GM19238 (cell line): ENCODE results near the gene MRPL46.
"Not testable (repeated sequence)": the region's sequence is repeated elsewhere in the genome, so short reads cannot be mapped to it uniquely, and the experiment has no call there.

Source experiments
- DNase-seq: peaks from one replicate; pipeline ENCODE4 v3.0.0; 2011; ENCODE audit warnings: low spot score; ENCODE audit not compliant: insufficient read length

Gene MRPL46

GRCh38 chr15:88479169-88479568 is 12.0 kb upstream of the MRPL46 start:
- no peak for DNase-seq

DNA sequence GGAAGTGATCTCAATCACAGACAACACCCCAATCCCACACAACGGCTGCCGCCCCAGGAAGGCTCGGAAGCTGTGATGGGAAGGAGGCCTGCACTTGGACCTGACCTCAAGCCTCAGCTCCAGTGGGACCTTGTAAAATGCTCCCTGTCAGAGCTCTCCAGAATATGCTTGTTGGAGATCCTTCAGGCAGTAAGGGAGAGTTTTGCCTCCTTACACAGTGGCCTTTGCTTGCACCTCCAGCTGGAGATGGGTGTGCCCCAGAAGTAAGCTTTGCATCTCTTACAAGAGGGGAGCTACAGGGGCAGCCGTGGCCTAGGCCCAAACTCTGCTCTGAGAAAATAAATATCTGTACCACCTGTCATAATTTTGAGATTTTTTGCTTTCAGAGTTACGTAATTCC is 10.7 kb upstream of the MRPL46 start:
- DNase-seq = no peak

- no peak for DNase-seq
Measured at GRCh38 chr15:88477126-88477525, 9.9 kb upstream of the MRPL46 start.

- DNase-seq = peak; percentile 29
Measured at GRCh38 chr15:88476635-88477060, 9.5 kb upstream of the MRPL46 start.

- DNase-seq = not testable (repeated sequence)
Measured at GRCh38 chr15:88473661-88474293, 6.6 kb upstream of the MRPL46 start.

- no peak for DNase-seq
Measured at GRCh38 chr15:88472225-88472624, 5.0 kb upstream of the MRPL46 start.

GRCh38 chr15:88470625-88471372 is 3.6 kb upstream of the MRPL46 start:
- DNase-seq = no peak

DNA sequence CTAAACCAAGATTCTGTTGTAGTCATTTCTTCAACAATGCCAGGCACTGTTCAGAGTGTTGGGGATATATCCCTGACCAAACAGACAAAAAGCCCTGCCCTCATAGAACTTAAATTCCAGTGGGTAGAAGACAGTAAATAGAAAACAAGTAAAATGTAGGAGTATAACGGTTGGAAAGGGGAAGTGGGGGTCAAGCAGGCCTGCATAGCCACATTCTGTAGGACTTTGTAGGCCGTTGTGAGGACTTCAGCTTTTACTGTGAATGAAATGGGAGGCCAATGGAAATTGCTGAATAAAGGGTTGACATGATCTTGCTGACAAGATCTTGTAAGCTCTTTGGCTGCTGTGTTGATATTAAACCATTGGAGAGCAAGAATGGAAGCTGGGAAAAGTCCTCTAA is 2.1 kb upstream of the MRPL46 start:
- no peak for DNase-seq

DNA sequence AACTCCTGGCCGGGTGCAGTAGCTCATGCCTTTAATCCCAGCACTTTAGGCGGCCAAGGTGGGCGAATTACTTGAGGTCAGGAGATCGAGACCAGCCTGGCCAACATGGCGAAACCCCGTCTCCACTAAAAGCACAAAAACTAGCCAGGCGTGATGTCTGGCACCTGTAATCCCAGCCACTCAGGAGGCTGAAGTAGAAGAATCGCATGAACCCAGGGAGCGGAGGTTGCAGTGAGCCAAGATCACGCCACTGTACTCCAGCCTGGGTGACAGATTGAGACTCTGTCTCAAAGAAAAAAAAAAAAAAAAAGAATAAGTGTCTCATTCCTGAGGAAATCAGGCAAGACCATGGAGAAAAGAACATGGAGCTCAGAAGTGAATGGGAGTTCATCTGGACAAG is 1.5 kb upstream of the MRPL46 start:
- DNase-seq = not testable (repeated sequence)

DNA sequence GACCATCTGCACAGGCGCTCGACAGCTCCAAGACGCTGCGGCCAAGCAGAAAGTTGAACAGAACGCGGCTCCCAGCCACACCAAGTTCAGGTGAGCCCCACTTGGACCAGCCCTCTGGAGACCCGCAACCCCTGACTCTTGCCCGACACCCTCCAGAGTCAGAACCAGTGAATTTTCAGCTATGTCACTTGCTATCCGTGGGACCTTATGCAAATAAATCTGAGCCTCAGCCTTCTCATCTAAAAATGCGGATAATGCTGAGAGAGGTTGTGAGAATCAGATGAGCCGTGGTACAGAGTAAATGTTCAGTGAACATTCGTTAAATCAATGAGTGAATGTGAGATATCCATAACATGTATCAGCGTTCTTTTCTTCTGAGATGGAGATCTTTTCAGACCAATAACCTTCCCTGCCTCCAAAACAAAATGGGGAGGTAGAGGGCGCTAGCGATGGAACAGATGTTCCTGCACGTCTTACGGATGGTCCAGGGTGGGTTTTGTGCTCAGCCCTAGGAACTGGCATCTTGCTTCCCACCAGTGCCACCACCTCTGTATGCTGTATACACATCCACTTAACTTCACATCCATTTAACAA is 844 bp upstream of the MRPL46 start:
- no peak for DNase-seq

DNA sequence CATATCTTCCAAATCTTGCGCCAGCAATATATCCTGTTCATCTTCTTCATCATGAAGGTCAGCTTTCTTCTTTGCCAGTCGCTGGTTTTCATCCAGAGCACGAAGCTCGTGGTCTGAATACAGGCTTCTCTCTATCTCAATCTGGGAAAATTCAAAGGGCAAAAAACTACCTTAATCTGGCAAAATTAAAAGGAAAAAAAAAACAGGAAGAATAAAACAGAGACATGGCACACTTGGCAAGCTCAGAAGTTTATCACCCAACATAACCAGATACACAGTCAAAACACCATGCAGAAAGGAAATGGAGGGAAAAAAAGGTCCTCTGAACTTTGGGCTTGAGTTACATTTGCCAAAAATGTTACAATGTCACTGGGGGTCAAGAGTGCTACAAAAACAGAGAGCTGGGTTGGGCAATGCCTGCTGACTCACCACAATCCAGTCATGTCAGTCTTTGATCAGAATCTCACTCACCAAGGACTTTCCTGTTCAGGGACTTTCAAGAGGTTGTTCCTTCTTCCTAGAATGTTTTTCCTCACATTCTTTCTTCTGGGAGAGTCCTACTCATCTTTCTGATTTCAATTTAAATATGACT is 1.5 kb downstream of the MRPL46 start:
- no peak for DNase-seq

DNA sequence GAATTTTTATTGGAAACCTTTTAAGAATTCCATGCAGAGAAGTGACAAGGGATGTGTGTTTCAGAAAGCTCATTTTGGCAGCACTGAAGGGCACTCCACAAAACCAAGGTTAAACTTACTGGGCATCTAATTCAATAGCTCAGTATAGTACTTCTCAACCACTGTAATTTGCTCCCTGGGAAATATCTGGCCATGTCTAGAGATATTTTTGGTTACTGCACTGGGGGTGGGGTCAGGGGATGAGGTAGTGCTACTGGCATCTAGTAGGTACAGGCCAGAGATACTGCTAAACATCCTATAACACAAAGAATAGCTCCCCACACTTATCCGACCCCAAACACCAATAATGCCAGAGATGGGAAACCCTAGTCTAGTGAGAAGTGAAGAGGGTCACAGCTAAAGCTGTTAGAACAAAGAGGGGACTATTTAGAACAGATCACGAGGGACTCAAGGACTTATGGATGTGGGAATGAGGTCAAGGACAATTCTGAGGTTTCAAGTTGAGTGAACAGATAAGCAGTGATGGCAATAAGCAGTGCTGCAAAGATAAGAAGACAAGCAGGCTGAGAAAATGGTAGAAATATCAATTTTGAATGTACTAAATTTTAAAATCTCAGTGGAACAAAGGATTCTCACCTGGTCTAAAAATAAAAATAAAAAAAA is 3.2 kb downstream of the MRPL46 start:
- no peak for DNase-seq

DNA sequence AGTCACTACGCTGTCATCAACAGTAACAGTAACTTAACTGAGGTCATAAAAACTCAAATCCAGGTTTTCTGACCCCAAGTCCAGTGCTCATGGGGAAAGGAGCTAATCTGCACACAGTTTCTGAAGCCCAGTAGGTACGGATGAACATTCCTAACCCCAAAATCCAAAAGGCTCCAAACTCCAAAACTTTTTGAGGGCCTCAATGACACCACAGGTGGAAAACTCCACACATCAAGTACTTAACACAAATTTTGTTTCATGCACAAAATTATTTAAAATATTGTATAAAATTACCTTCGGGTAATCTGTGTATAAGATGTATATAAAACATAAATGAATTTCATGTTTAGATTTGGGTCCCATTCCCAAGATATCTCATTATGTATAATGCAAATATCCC is 10.5 kb downstream of the MRPL46 start:
- no peak for DNase-seq

DNA sequence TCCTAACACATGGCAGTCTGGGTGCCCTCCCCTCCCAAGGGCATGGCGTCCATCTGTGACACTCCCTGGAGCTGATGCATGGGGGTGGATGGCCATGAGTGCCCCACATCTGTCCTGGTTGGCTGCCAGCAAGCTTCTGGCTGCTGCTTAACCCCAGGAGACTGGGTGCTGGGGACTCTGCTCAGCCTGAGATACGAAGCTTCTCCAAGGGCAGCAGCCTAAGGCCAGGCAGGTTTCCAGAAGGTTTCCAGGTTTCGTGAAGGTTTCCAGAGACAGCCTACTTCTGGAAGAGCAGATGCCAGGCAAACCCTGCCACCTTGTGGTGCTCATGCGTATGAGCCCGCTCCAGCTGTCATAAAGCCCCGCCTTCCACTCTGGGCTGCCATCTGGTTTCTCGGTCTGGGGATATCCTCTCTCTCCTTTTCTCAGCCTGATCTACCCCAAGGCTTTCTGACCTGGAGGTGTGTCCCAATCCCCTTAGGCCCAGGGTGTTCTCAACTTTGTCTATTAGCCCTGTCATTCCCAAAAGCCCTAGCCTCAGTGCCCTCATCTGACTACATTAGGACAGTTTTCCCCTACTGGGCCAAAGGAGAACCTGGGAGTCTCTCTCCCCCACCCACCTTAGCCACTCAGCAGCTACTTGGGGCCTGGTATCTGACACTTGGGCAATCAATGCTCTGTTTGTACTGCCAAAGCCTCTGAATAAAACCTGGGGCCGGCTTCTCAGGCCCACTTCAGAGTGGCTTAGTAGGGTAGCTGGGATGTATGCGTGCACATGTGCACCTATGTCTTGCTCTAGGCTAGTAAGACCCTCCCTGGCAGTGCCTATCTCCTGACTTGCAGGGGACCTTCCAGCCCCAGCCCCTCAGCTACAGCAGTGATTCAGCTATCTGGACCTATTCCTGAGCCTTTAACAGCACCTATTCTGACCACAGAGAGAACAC is 12.0 kb downstream of the MRPL46 start:
- DNase-seq = peak; percentile 34

- DNase-seq = no peak
Measured at GRCh38 chr15:88454236-88454635, 13.0 kb downstream of the MRPL46 start.

- DNase-seq = no peak
Measured at GRCh38 chr15:88453651-88454050, 13.5 kb downstream of the MRPL46 start.

- DNase-seq = peak; percentile 38
Measured at GRCh38 chr15:88450125-88450798, 16.9 kb downstream of the MRPL46 start.

DNA sequence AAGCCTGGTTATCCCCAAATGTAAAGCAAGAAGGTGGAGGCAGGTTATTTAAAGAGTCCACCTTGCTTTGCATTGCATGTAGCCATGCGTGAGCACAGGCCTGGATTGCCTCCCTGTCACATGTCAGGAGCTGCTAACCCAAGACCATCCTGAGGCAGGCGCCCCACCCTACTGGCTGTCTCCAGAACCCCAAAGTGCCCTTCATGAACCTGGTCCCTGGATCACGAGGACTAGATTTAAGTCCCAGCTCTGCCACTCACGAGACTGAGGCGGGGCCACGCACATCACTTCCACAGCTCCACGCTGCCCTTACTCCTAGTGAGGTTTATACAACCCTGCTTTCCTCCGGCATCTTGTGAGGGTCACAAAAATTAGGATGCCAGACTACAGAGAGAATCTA is 17.6 kb downstream of the MRPL46 start:
- no peak for DNase-seq

DNA sequence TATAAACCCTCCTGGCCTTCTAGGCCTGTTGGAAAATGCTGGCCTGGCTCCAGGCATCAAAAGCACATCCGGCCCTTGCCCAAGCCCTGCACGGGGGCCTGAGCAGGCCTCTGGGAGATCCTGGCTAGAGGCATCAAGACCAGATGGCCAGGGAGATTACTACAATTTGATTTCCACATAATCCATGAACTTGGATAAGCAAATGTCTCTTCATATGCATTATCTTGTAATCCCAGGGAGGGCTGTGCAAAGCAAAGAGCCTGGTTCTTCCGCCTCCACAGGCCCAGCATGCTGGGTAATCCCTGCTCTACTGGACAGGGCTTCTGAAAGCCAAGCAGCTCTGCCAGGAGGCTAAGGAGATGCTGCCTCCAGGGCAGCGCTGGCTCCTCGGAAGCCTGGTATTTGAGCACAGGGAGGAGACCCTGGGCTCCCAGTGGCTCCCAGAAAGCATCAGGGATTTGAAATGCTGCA is 18.2 kb downstream of the MRPL46 start:
- DNase-seq = no peak

GRCh38 chr15:88447741-88448140 is 19.4 kb downstream of the MRPL46 start:
- DNase-seq = no peak
